HepG2 (cell line): ENCODE results near the gene C11orf54. TPM values are rescaled to one million over a fixed set of nuclear protein-coding genes. Genes with fewer than 3 reads are reported as not detected.
A peak's percentile ranks its signal among the peaks of the same experiment; 100 is the strongest.

ENCODE experiments used
- HBP1 ChIP-seq: IDR thresholded peaks from 2 replicates; pipeline ENCODE4 v1.6.1; 2016; ENCODE audit warnings: low read depth, control low read depth
- HOXA9 ChIP-seq: sonication (generic); formaldehyde crosslinking; IDR thresholded peaks from 2 replicates; pipeline ENCODE4 v1.8.1; 2022; ENCODE audit warnings: missing genetic modification reagents, mild to moderate bottlenecking, moderate library complexity, borderline replicate concordance
- JDP2 ChIP-seq: sonication (generic); formaldehyde crosslinking; IDR thresholded peaks from 2 replicates; pipeline ENCODE4 v1.8.1; 2022; ENCODE audit warnings: missing genetic modification reagents, borderline replicate concordance
- MZF1 ChIP-seq: sonication (generic); formaldehyde crosslinking; IDR thresholded peaks from 2 replicates; pipeline ENCODE4 v1.8.1; 2023; ENCODE audit warnings: mild to moderate bottlenecking, missing genetic modification reagents, borderline replicate concordance
- NFATC3 ChIP-seq: sonication (generic); formaldehyde crosslinking; IDR thresholded peaks from 2 replicates; pipeline ENCODE4 v1.5.1; 2020; ENCODE audit warnings: mild to moderate bottlenecking, missing genetic modification reagents
- RFX1 ChIP-seq: fragments of 450-650 bp; IDR thresholded peaks from 2 replicates; pipeline ENCODE4 v1.6.1; 2017
- SAP130 ChIP-seq: IDR thresholded peaks from 2 replicates; pipeline ENCODE4 v1.6.1; 2016; ENCODE audit warnings: low read depth
- SNAPC4 ChIP-seq: sonication (generic); formaldehyde crosslinking; IDR thresholded peaks from 2 replicates; pipeline ENCODE4 v1.4.0; 2020; ENCODE audit warnings: mild to moderate bottlenecking, missing genetic modification reagents
- TARDBP ChIP-seq: sonication (generic); formaldehyde crosslinking; IDR thresholded peaks from 2 replicates; pipeline ENCODE4 v1.8.0; 2022; ENCODE audit warnings: mild to moderate bottlenecking, missing genetic modification reagents
- ZFP82 ChIP-seq: sonication (generic); formaldehyde crosslinking; IDR thresholded peaks from 2 replicates; pipeline ENCODE4 v1.5.1; 2020; ENCODE audit warnings: mild to moderate bottlenecking, missing genetic modification reagents, borderline replicate concordance
- ZNF710 ChIP-seq: sonication (generic); formaldehyde crosslinking; IDR thresholded peaks from 2 replicates; pipeline ENCODE4 v1.5.0; 2020; ENCODE audit warnings: mild to moderate bottlenecking, missing genetic modification reagents, borderline replicate concordance
- ZNF777 ChIP-seq: sonication (generic); formaldehyde crosslinking; IDR thresholded peaks from 2 replicates; pipeline ENCODE4 v1.4.0; 2020; ENCODE audit warnings: missing genetic modification reagents
- ZSCAN25 ChIP-seq: sonication (generic); formaldehyde crosslinking; IDR thresholded peaks from 2 replicates; pipeline ENCODE4 v1.8.0; 2022; ENCODE audit warnings: mild to moderate bottlenecking, missing genetic modification reagents
- polyA plus RNA-seq, 8 experiments: library from polyadenylated mRNA; depleted of rRNA in 3 of 8; stranded (reverse) in 7 of 8; unstranded in 1 of 8; fragments of >200 nt; fragmentation: Illumina TruSeq in 4 of 8; extraction: Trizol in 4 of 8; gene quantifications; 2 replicates each; pipeline versions ENCODE4 v1.2.1 to v1.2.3, GENCODE V29; 2011 to 2016; ENCODE audit warnings: low read depth in 4 of 8, missing spikeins in 1 of 8, mixed read lengths in 1 of 8; ENCODE audit not compliant: insufficient read depth in 1 of 8
- total RNA-seq, 5 experiments: library from RNA; depleted of rRNA; stranded (reverse); fragments of >200 nt; fragmentation: Illumina TruSeq; extraction: Trizol; gene quantifications; 2 replicates each; pipeline ENCODE4 v1.2.3, GENCODE V29; 2016; ENCODE audit warnings: low read depth in 1 of 5
- TF ChIP-seq, protein P1 (sequence below): sonication (generic); formaldehyde crosslinking; IDR thresholded peaks from 2 replicates; pipeline ENCODE4 v1.8.0; 2022; ENCODE audit warnings: missing genetic modification reagents, mild to moderate bottlenecking, borderline replicate concordance
- TF ChIP-seq, protein P2 (sequence below): sonication (generic); formaldehyde crosslinking; IDR thresholded peaks from 2 replicates; pipeline ENCODE4 v1.5.0; 2020; ENCODE audit warnings: mild to moderate bottlenecking, missing genetic modification reagents

C11orf54 gene
- total and polyA plus RNA-seq, 2 of the 13 experiments (the other 11 are each of a cell fraction or from before 2014, with no cell fraction given), result 42.7 to 50.1 TPM

GRCh38 chr11:93784145-93784934 is 42.9 kb downstream of the C11orf54 start, which contains the start of gene MED17 (continued):
- TF ChIP-seq ZSCAN25 (0 out of 2 replicates have a peak, but pooled peaks have one; percentile 25), NFATC3 (CRISPR knock-in tag) (no peak), MZF1 (CRISPR knock-in tag) (0 out of 2 replicates have a peak, but pooled peaks have one; percentile 68), SNAPC4 (CRISPR knock-in tag) (0 out of 2 replicates have a peak, but pooled peaks have one; percentile 76), HBP1 (CRISPR knock-in tag) (peak; percentile 77), HOXA9 (CRISPR knock-in tag) (0 out of 2 replicates have a peak, but pooled peaks have one; percentile 30), TARDBP (CRISPR knock-in tag) (peak; percentile 58; the same call in 1 of the 2 replicates), ZFP82 (peak; percentile 82; the same call in 1 of the 2 replicates), JDP2 (CRISPR knock-in tag) (no peak), SAP130 (peak; percentile 87), RFX1 (no peak), ZNF710 (CRISPR knock-in tag) (peak; percentile 49; the same call in 1 of the 2 replicates), ZNF777 (CRISPR knock-in tag) (no peak)
- TF ChIP-seq, protein P1, sequence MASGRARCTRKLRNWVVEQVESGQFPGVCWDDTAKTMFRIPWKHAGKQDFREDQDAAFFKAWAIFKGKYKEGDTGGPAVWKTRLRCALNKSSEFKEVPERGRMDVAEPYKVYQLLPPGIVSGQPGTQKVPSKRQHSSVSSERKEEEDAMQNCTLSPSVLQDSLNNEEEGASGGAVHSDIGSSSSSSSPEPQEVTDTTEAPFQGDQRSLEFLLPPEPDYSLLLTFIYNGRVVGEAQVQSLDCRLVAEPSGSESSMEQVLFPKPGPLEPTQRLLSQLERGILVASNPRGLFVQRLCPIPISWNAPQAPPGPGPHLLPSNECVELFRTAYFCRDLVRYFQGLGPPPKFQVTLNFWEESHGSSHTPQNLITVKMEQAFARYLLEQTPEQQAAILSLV (CRISPR knock-in tag), result peak; percentile 36; the same call in 1 of the 2 replicates
- TF ChIP-seq, protein P2, sequence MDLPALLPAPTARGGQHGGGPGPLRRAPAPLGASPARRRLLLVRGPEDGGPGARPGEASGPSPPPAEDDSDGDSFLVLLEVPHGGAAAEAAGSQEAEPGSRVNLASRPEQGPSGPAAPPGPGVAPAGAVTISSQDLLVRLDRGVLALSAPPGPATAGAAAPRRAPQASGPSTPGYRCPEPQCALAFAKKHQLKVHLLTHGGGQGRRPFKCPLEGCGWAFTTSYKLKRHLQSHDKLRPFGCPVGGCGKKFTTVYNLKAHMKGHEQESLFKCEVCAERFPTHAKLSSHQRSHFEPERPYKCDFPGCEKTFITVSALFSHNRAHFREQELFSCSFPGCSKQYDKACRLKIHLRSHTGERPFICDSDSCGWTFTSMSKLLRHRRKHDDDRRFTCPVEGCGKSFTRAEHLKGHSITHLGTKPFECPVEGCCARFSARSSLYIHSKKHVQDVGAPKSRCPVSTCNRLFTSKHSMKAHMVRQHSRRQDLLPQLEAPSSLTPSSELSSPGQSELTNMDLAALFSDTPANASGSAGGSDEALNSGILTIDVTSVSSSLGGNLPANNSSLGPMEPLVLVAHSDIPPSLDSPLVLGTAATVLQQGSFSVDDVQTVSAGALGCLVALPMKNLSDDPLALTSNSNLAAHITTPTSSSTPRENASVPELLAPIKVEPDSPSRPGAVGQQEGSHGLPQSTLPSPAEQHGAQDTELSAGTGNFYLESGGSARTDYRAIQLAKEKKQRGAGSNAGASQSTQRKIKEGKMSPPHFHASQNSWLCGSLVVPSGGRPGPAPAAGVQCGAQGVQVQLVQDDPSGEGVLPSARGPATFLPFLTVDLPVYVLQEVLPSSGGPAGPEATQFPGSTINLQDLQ (CRISPR knock-in tag), result peak; percentile 59; the same call in 1 of the 2 replicates
